VCaP (cell line): Measurements from ENCODE around the gene HIVEP3.

Experiments
- H3K27ac ChIP-seq: fragments of 450-650 bp; 2 replicates; pipeline ENCODE4 v1.5.1; 2017
- TF ChIP-seq, protein P1 (sequence below): fragments of 450-650 bp; conservative IDR thresholded peaks from 2 replicates; pipeline ENCODE4 v1.5.1; 2017; ENCODE audit warnings: mild to moderate bottlenecking, moderate library complexity

HIVEP3 gene

GRCh38 chr1:41536361-41536802 is 382.3 kb downstream of the HIVEP3 start:
- TF ChIP-seq, protein P1, sequence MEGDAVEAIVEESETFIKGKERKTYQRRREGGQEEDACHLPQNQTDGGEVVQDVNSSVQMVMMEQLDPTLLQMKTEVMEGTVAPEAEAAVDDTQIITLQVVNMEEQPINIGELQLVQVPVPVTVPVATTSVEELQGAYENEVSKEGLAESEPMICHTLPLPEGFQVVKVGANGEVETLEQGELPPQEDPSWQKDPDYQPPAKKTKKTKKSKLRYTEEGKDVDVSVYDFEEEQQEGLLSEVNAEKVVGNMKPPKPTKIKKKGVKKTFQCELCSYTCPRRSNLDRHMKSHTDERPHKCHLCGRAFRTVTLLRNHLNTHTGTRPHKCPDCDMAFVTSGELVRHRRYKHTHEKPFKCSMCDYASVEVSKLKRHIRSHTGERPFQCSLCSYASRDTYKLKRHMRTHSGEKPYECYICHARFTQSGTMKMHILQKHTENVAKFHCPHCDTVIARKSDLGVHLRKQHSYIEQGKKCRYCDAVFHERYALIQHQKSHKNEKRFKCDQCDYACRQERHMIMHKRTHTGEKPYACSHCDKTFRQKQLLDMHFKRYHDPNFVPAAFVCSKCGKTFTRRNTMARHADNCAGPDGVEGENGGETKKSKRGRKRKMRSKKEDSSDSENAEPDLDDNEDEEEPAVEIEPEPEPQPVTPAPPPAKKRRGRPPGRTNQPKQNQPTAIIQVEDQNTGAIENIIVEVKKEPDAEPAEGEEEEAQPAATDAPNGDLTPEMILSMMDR, result no peak
- no peak overlapping the region for H3K27ac ChIP-seq

- TF ChIP-seq, protein P1, result no peak
- H3K27ac ChIP-seq, result no peak overlapping the region
Measured at GRCh38 chr1:41535716-41536115, 383.0 kb downstream of the HIVEP3 start.

- no peak overlapping the region for H3K27ac ChIP-seq
- TF ChIP-seq, protein P1, result no peak
Measured at GRCh38 chr1:41535276-41535675, 383.4 kb downstream of the HIVEP3 start.

DNA sequence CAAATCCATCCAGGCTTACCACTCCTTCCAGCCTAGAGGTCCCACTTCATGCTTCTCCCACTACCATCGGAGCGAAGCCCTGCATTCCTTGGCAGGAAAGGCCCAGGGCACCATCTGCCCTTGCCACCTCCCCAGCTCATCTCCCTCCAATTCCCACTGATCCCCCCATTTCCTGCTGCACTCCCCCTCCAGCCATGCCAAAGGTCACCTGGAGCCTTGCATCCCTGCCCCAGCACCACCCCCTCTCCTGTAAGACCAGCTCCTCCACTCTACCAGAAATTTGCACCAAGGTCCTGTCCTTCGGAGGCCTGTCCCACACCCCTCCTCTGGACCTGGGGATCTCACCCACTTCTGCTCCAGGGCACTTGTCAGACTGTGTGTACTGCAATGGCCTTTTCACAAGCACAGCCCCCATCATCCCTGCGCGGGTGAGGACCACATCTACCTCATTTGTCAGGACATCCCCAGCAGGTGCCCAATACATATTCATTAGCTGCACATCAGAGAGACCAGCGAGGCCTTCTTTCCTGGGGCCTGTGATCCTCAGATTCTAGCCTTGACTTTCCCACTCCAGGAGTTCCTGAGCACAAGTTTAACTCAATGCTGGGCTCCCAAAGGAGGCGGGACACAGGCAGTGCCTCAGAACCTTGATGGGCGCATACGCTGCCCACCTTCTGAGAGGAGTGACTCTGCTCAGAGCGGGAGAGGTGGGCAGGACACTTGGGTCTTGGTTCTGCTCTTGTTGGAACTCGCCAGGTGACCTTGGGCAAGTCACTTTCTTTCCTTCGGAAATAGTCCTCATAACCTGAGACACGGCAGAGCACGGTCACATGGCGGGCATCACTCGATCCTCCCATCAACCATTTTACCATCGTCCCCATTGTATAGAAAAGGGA is 384.3 kb downstream of the HIVEP3 start:
- TF ChIP-seq, protein P1, result no peak
- H3K27ac ChIP-seq, result no peak overlapping the region

- H3K27ac ChIP-seq, result no peak overlapping the region
- TF ChIP-seq, protein P1, result no peak
Measured at GRCh38 chr1:41533731-41534080, 385.0 kb downstream of the HIVEP3 start.

GRCh38 chr1:41533016-41533730 is 385.5 kb downstream of the HIVEP3 start:
- H3K27ac ChIP-seq, result no peak overlapping the region
- TF ChIP-seq, protein P1, result no peak

- H3K27ac ChIP-seq, result no peak overlapping the region
- TF ChIP-seq, protein P1, result no peak
Measured at GRCh38 chr1:41532206-41532975, 386.3 kb downstream of the HIVEP3 start.
